Type B pancreatic cell (in vitro differentiated cells): ENCODE data around the gene NLRP1. TPM values are rescaled to one million over a fixed set of nuclear protein-coding genes. Genes with fewer than 3 reads are reported as not detected.

ENCODE experiments used
- DNase-seq: peaks from one replicate; pipeline ENCODE4 v3.0.0; 2021; ENCODE audit warnings: mixed read lengths; ENCODE audit not compliant: unreplicated experiment; ENCODE audit errors: extremely low spot score
- H3K27ac Mint-ChIP-seq: 2 replicates; pipeline ENCODE4 v1.8.0; 2021; ENCODE audit warnings: mild to moderate bottlenecking, mixed read lengths
- H3K27me3 Mint-ChIP-seq: 2 replicates; pipeline ENCODE4 v1.8.0; 2021; ENCODE audit warnings: mixed read lengths
- H3K36me3 Mint-ChIP-seq: 2 replicates; pipeline ENCODE4 v1.8.0; 2021; ENCODE audit warnings: mixed read lengths
- H3K4me1 Mint-ChIP-seq: one replicate; pipeline ENCODE4 v1.8.0; 2021; ENCODE audit warnings: mixed read lengths; ENCODE audit not compliant: unreplicated experiment
- H3K4me3 Mint-ChIP-seq: 2 replicates; pipeline ENCODE4 v1.8.0; 2021; ENCODE audit warnings: mild to moderate bottlenecking, mixed read lengths
- H3K9me3 Mint-ChIP-seq: 2 replicates; pipeline ENCODE4 v1.8.0; 2021; ENCODE audit warnings: mixed read lengths
- CTCF ChIP-seq: fragments of 200-600 bp; sonication (generic); conservative IDR thresholded peaks from 2 replicates; pipeline ENCODE4 v1.5.0; 2021; ENCODE audit warnings: antibody characterized with exemption, mild to moderate bottlenecking
- long read RNA-seq: library from polyadenylated mRNA; unstranded; transcript quantifications from one replicate; pipeline ENCODE4 v2.0.0, GENCODE V29; 2020
- total RNA-seq: library from RNA; stranded (reverse); gene quantifications from 2 replicates; pipeline ENCODE4 v1.2.1, GENCODE V29; 2021; ENCODE audit warnings: low replicate concordance

The NLRP1 gene
- 19.7 and 111 TPM in 2 replicates for total RNA-seq
- long read RNA-seq, partial matches to known transcripts: 0 of 2 reads
- long read RNA-seq, other reads (novel, unspliced or antisense): 0 of 2 reads

- Mint-ChIP-seq H3K27ac (no peak within 1 kb of the TSS), H3K27me3 (peaks cover 14% of the 10 kb centered on the region), H3K4me1 (peaks cover 12% of the 10 kb centered on the region), H3K9me3 (no peaks in the 10 kb centered on the region), H3K4me3 (no peak within 1 kb of the TSS), H3K36me3 (no peaks in the 10 kb centered on the region)
- no peak for TF ChIP-seq CTCF
- no peak for DNase-seq
Observed at GRCh38 chr17:5584383-5585286, at the start of gene NLRP1. TSS of gene NLRP1 (minus strand) at chr17:5584509. CDS start at chr17:5583957, 552 bp downstream.

GRCh38 chr17:5631958-5632590 lies 47.8 kb upstream of the NLRP1 start:
- no peak overlapping the region for H3K27ac Mint-ChIP-seq
- no peaks in the 10 kb centered on the region for H3K4me1 Mint-ChIP-seq
- H3K9me3 Mint-ChIP-seq: no peaks in the 10 kb centered on the region
- no peaks in the 10 kb centered on the region for H3K36me3 Mint-ChIP-seq
- no peak for DNase-seq
- peaks cover 39% of the 10 kb centered on the region for H3K27me3 Mint-ChIP-seq
- H3K4me3 Mint-ChIP-seq: no peak overlapping the region
- TF ChIP-seq CTCF: no peak

GRCh38 chr17:5630434-5630833 lies 46.1 kb upstream of the NLRP1 start:
- Mint-ChIP-seq H3K36me3 (no peaks in the 10 kb centered on the region), H3K27ac (no peak overlapping the region), H3K9me3 (no peaks in the 10 kb centered on the region), H3K27me3 (peaks cover 36% of the 10 kb centered on the region), H3K4me1 (no peaks in the 10 kb centered on the region), H3K4me3 (no peak overlapping the region)
- no peak for TF ChIP-seq CTCF
- no peak for DNase-seq

- H3K4me3 Mint-ChIP-seq: no peak overlapping the region
- no peaks in the 10 kb centered on the region for H3K9me3 Mint-ChIP-seq
- TF ChIP-seq CTCF: no peak
- H3K36me3 Mint-ChIP-seq: no peaks in the 10 kb centered on the region
- H3K4me1 Mint-ChIP-seq: no peaks in the 10 kb centered on the region
- peaks cover 38% of the 10 kb centered on the region for H3K27me3 Mint-ChIP-seq
- H3K27ac Mint-ChIP-seq: no peak overlapping the region
- DNase-seq: no peak
Observed at GRCh38 chr17:5629128-5629527, 44.8 kb upstream of the NLRP1 start.

- Mint-ChIP-seq H3K4me3 (no peak overlapping the region), H3K4me1 (no peaks in the 10 kb centered on the region), H3K27me3 (peaks cover 38% of the 10 kb centered on the region), H3K9me3 (no peaks in the 10 kb centered on the region), H3K36me3 (no peaks in the 10 kb centered on the region), H3K27ac (no peak overlapping the region)
- DNase-seq: no peak
- TF ChIP-seq CTCF: no peak
Observed at GRCh38 chr17:5628262-5628661, 44.0 kb upstream of the NLRP1 start.
